ENCODE data around the gene NOL11.

Gene NOL11

DNA sequence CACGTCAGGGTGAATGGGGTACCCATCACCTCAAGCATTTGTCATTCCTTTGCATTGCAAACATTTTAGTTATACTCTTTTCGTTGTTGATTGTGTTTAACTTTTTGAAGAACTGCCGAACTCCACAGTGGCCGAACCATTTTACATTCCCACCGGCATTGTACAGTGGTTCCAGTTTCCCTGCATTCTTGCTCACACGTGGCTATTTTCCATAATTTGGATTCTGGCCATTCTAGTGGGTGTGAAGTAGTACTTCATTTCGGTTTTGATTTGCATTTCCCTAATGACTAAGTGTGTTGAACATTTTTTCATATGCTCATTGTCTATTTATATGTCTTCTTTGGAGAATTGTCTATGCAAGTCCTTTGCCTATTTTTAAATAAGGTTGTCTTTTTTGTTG, 13.0 kb downstream of the NOL11 start:
- in situ Hi-C loops (cut with MboI; ENCODE audit: low pct_unique_long_range_greater_than_20kb, low sequenced_read_pairs, unreplicated experiment) = no loop called here
- TF ChIP-seq, protein P1, sequence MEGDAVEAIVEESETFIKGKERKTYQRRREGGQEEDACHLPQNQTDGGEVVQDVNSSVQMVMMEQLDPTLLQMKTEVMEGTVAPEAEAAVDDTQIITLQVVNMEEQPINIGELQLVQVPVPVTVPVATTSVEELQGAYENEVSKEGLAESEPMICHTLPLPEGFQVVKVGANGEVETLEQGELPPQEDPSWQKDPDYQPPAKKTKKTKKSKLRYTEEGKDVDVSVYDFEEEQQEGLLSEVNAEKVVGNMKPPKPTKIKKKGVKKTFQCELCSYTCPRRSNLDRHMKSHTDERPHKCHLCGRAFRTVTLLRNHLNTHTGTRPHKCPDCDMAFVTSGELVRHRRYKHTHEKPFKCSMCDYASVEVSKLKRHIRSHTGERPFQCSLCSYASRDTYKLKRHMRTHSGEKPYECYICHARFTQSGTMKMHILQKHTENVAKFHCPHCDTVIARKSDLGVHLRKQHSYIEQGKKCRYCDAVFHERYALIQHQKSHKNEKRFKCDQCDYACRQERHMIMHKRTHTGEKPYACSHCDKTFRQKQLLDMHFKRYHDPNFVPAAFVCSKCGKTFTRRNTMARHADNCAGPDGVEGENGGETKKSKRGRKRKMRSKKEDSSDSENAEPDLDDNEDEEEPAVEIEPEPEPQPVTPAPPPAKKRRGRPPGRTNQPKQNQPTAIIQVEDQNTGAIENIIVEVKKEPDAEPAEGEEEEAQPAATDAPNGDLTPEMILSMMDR (IDR thresholded peaks at IDR 0.05; ENCODE audit: extremely low read depth, insufficient read depth, missing control alignments) = no peak
- no peak for DNase-seq (ENCODE audit: low spot score)

DNA sequence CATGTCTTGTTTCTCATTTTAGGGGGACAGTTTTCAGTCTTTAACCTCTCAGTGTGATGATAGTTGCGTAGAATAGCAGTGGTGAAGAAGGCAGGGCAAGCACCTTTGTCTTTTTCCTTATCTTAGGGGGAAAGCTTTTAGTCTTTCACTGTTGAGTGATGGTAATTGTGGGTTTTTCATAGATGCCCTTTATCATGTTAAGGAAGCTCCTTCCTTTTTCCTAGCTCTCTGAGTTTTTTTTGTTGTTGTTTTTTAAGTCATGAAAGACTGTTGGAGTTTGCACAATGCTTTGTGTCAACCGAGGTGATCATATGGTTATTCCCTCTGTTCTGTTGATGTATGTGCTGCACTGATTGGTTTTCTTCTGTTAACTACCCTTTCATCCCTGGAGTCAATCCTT, 15.7 kb downstream of the NOL11 start:
- no peak for DNase-seq (ENCODE audit: low spot score)
- in situ Hi-C loops (cut with MboI; ENCODE audit: low pct_unique_long_range_greater_than_20kb, low sequenced_read_pairs, unreplicated experiment) = no loop called here

DNA sequence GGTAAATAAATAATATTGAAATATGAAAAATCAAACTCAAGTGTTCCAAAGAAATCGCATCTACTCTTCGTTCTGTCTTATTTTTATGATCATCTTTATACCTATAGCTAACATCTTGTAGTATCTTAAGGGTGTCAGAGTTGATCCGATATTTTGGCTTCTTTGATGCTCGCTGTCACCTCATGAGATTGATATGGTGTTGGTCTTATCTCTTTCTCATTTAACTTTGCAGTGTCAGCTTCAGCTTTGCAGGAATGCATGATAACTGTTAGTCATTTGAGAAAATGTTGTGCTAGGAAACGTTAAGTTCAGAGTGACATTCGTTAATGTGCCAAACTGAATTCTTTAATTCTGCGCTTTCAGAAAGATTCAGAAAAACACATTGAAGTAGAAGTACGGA, 19.4 kb downstream of the NOL11 start:
- in situ Hi-C loops (cut with MboI; ENCODE audit: low pct_unique_long_range_greater_than_20kb, low sequenced_read_pairs, unreplicated experiment) = no loop called here
- no peak for DNase-seq (ENCODE audit: low spot score)
- TF ChIP-seq, protein P1 (IDR thresholded peaks at IDR 0.05; ENCODE audit: extremely low read depth, insufficient read depth, missing control alignments) = no peak

More for the DNA sequence above, 15.7 kb downstream of the NOL11 start:
- TF ChIP-seq, protein P1 (IDR thresholded peaks at IDR 0.05; ENCODE audit: extremely low read depth, insufficient read depth, missing control alignments) = no peak

DNA sequence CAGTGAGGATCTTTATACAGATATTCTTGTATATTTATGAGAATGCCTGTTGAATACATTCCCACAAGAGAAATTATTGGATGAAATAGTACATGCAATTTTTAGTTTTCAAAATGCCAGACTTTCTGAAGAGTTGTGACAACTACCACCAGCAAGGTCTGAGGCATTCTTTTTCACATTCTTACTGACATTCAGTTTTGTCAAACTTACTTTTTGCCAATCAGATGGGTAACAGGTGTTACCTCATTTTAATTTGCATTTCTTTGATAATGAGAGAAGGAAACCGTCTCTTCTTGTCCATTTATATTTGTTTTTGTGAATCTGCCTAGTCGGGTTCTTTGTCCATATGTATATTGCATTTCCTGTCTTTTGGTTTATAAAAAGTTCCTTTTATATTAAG, 24.3 kb downstream of the NOL11 start:
- DNase-seq (ENCODE audit: low spot score) = no peak
- TF ChIP-seq, protein P1 (IDR thresholded peaks at IDR 0.05; ENCODE audit: extremely low read depth, insufficient read depth, missing control alignments) = no peak
- in situ Hi-C loops (cut with MboI; ENCODE audit: low pct_unique_long_range_greater_than_20kb, low sequenced_read_pairs, unreplicated experiment) = no loop called here

DNA sequence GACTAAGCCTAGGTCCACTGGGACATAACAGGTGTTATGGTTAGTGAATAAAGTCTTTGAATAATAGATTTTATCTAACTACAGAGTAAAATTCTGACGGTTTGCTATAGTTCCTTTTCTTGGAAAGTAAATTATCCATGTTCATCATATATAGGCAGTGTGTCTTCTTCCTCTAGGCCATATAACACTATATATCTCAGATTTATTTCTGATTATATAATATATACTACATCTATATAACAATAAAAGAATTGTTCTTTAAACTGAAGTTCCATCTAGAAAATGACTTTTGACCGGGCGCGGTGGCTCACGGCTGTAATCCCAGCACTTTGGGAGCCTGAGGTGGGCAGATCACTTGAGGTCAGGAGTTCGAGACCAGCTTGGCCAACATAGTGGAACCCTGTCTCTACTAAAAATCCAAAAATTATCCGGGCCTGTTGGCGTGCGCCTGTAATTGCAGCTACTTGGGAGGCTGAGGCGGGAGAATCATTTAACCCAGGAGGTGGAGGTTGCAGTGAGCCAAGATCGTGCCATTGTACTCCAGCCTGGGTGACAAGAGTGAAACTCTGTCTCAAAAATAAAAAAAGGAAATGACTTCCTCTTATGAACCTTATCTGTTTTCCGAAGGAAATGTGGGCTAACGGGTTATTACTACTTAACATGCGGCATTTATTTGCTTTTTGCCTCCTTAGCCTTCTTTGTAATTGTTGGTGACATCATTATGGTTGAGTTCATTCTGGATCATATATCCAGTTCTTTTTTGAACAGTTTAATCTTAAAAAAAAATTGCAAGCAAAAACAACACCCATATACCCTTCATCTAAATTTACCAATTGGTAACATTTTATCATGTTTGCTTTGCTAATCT, 29.2 kb downstream of the NOL11 start:
- TF ChIP-seq, protein P1 (IDR thresholded peaks at IDR 0.05; ENCODE audit: extremely low read depth, insufficient read depth, missing control alignments) = no peak
- DNase-seq (ENCODE audit: low spot score) = no peak
- in situ Hi-C loops (cut with MboI; ENCODE audit: low pct_unique_long_range_greater_than_20kb, low sequenced_read_pairs, unreplicated experiment) = no loop called here

DNA sequence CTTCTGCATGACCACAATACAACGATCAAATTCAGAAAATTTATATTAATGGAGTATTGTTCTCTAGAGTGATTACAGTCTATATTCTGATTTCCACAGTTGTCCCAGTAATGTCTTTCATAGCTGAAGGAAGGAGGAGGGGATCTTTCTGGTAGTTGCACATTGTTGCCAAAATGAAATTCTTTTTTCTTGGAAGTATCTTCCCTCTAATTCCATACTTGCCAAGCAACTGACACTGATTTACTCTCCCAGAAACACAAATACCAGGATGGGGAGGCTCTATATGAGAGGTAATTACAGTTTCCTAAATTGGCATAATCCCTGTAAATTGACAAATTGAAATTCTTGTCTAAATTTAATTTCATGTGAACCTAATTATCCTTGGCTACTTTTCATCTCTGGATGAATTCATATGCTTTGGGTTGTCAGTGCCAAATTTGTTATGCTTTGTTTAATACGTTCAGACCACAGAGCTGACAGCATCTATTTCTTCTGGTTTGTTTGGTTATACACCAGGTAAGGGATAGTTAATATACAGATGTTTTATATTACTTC, 30.0 kb downstream of the NOL11 start:
- TF ChIP-seq, protein P1 (IDR thresholded peaks at IDR 0.05; ENCODE audit: extremely low read depth, insufficient read depth, missing control alignments) = no peak
- DNase-seq (ENCODE audit: low spot score) = no peak
- in situ Hi-C loops (cut with MboI; ENCODE audit: low pct_unique_long_range_greater_than_20kb, low sequenced_read_pairs, unreplicated experiment) = no loop called here
